GM18951 (cell line): ENCODE results near the gene OVOL3.

Source experiments
- POLR2A ChIP-seq: IDR thresholded peaks from 4 replicates; pipeline ENCODE4 v1.6.1; 2011; ENCODE audit warnings: mild to moderate bottlenecking; ENCODE audit not compliant: insufficient read length, insufficient read depth; ENCODE audit errors: extremely low read depth
- in situ Hi-C: fragments of 300-500 bp; cut with MboI; formaldehyde crosslinking; loops from one replicate; pipeline ENCODE4 v1.12.0; 2022; ENCODE audit warnings: low sequenced_read_pairs, mixed read lengths, inconsistent platforms; ENCODE audit not compliant: unreplicated experiment

The OVOL3 gene

GRCh38 chr19:36136964-36137686, 26.2 kb downstream of the OVOL3 start:
- in situ Hi-C loops: no loop called here
- no peak for TF ChIP-seq POLR2A

GRCh38 chr19:36139120-36139472, 28.2 kb downstream of the OVOL3 start:
- no peak for TF ChIP-seq POLR2A
- in situ Hi-C loops: no loop called here

- TF ChIP-seq POLR2A: peak; percentile 86
- in situ Hi-C loops: no loop called here
Observed at GRCh38 chr19:36139473-36140303, 28.7 kb downstream of the OVOL3 start, which contains the start of gene CAPNS1. CAPNS1 (plus strand) TSS chr19:36140066; CDS start chr19:36141012, 946 bp downstream.

- TF ChIP-seq POLR2A: peak; percentile 38
- in situ Hi-C loops: no loop called here
Observed at GRCh38 chr19:36140304-36141038, 29.5 kb downstream of the OVOL3 start.

GRCh38 chr19:36141039-36141927, 30.3 kb downstream of the OVOL3 start:
- in situ Hi-C loops: no loop called here
- TF ChIP-seq POLR2A: peak; percentile 28

GRCh38 chr19:36142046-36142445, 31.1 kb downstream of the OVOL3 start:
- in situ Hi-C loops: no loop called here
- no peak for TF ChIP-seq POLR2A

- TF ChIP-seq POLR2A: no peak
- in situ Hi-C loops: no loop called here
Observed at GRCh38 chr19:36142496-36142895, 31.6 kb downstream of the OVOL3 start.

- in situ Hi-C loops: no loop called here
- TF ChIP-seq POLR2A: no peak
Observed at GRCh38 chr19:36144624-36145023, 33.7 kb downstream of the OVOL3 start.

GRCh38 chr19:36149673-36150406, 38.9 kb downstream of the OVOL3 start:
- no peak for TF ChIP-seq POLR2A
- in situ Hi-C loops: no loop called here

GRCh38 chr19:36150586-36150985, 39.6 kb downstream of the OVOL3 start:
- TF ChIP-seq POLR2A: no peak

GRCh38 chr19:36151144-36152018, 40.4 kb downstream of the OVOL3 start:
- in situ Hi-C loops: no loop called here

More at GRCh38 chr19:36150586-36150985, 39.6 kb downstream of the OVOL3 start:
- in situ Hi-C loops: no loop called here

More at GRCh38 chr19:36151144-36152018, 40.4 kb downstream of the OVOL3 start:
- TF ChIP-seq POLR2A: no peak
